Neuronal stem cell (in vitro differentiated cells): ENCODE measurements around the gene NLRC3.
A peak's percentile ranks its signal among the peaks of the same experiment; 100 is the strongest.

Experiments used
- DNase-seq: peaks from one replicate; pipeline ENCODE4 v3.0.0-alpha.2; 2013; ENCODE audit warnings: low spot score
- H2AFZ ChIP-seq: one replicate; pipeline ENCODE4 v1.6.1; 2013; ENCODE audit warnings: mild to moderate bottlenecking, low read length, inconsistent platforms
- H2AK5ac ChIP-seq: 2 replicates; pipeline ENCODE4 v1.6.1; 2013; ENCODE audit warnings: low read depth, mild to moderate bottlenecking, inconsistent platforms, low read length, moderate library complexity, mixed read lengths
- H2BK120ac ChIP-seq: 2 replicates; pipeline ENCODE4 v1.6.1; 2013; ENCODE audit warnings: low read depth, mild to moderate bottlenecking, inconsistent platforms, low read length, moderate library complexity, mixed read lengths
- H2BK12ac ChIP-seq: one replicate; pipeline ENCODE4 v1.6.1; 2013; ENCODE audit warnings: low read length, inconsistent platforms
- H2BK15ac ChIP-seq: 2 replicates; pipeline ENCODE4 v1.6.1; 2013; ENCODE audit warnings: mild to moderate bottlenecking, low read length, inconsistent platforms, mixed read lengths
- H2BK5ac ChIP-seq: one replicate; pipeline ENCODE4 v1.6.1; 2013; ENCODE audit warnings: inconsistent platforms, mild to moderate bottlenecking, low read length, moderate library complexity
- H3K14ac ChIP-seq: one replicate; pipeline ENCODE4 v1.6.1; 2013; ENCODE audit warnings: low read length, inconsistent platforms
- H3K18ac ChIP-seq: 2 replicates; pipeline ENCODE4 v1.6.1; 2013; ENCODE audit warnings: low read length, inconsistent platforms
- H3K23ac ChIP-seq: 2 replicates; pipeline ENCODE4 v1.6.1; 2013; ENCODE audit warnings: low read depth, mild to moderate bottlenecking, mixed read lengths, low read length, inconsistent platforms; ENCODE audit not compliant: poor library complexity
- H3K27ac ChIP-seq: replicated peaks from 3 replicates; pipeline ENCODE4 v1.5.1; 2013; ENCODE audit warnings: low read length, inconsistent platforms
- H3K27me3 ChIP-seq, 3 experiments: 2 replicates each; pipeline ENCODE4 v1.6.1; 2013; ENCODE audit warnings: low read length in 3 of 3, mild to moderate bottlenecking in 2 of 3, inconsistent platforms in 1 of 3, low read depth in 1 of 3, mixed read lengths in 1 of 3, moderate library complexity in 1 of 3; ENCODE audit not compliant: control insufficient read depth in 3 of 3, insufficient read depth in 3 of 3
- H3K36me3 ChIP-seq, 2 donors: replicated peaks in 1 of 2; 2 replicates each; pipeline ENCODE4 v1.6.1; 2013; ENCODE audit warnings: low read length in 2 of 2; ENCODE audit not compliant: control insufficient read depth in 2 of 2, insufficient read depth in 2 of 2
- H3K4ac ChIP-seq: 2 replicates; pipeline ENCODE4 v1.6.1; 2013; ENCODE audit warnings: inconsistent platforms, mild to moderate bottlenecking, low read length, moderate library complexity
- H3K4me1 ChIP-seq, 2 donors: 1 replicate in 1 of 2; 2 replicates in 1 of 2; pipeline ENCODE4 v1.6.1; 2013; ENCODE audit warnings: low read length in 2 of 2, low read depth in 1 of 2; ENCODE audit not compliant: control insufficient read depth in 2 of 2, insufficient read depth in 1 of 2
- H3K4me2 ChIP-seq: one replicate; pipeline ENCODE4 v1.6.1; 2013; ENCODE audit warnings: mild to moderate bottlenecking, low read length, inconsistent platforms; ENCODE audit not compliant: insufficient read depth, poor library complexity, severe bottlenecking
- H3K4me3 ChIP-seq, 2 donors: 2 replicates each; pipeline ENCODE4 v1.5.1; 2013; ENCODE audit warnings: low read length in 2 of 2, mild to moderate bottlenecking in 2 of 2, inconsistent platforms in 1 of 2, moderate library complexity in 1 of 2
- H3K79me1 ChIP-seq: one replicate; pipeline ENCODE4 v1.6.1; 2013; ENCODE audit warnings: low read depth, mild to moderate bottlenecking, inconsistent platforms, low read length, moderate library complexity
- H3K9ac ChIP-seq: one replicate; pipeline ENCODE4 v1.6.1; 2013; ENCODE audit warnings: mild to moderate bottlenecking, low read depth, low read length, inconsistent platforms; ENCODE audit not compliant: poor library complexity
- H3K9me3 ChIP-seq, 2 donors: replicated peaks in 1 of 2; 2 replicates each; pipeline versions ENCODE3 to v1.6.1; 2013; ENCODE audit warnings: low read length in 2 of 2, mild to moderate bottlenecking in 2 of 2, inconsistent platforms in 1 of 2, low read depth in 1 of 2, mixed read lengths in 1 of 2, moderate library complexity in 1 of 2; ENCODE audit not compliant: control insufficient read depth in 2 of 2, insufficient read depth in 1 of 2
- H4K8ac ChIP-seq: one replicate; pipeline ENCODE4 v1.6.1; 2013; ENCODE audit warnings: low read depth, mild to moderate bottlenecking, inconsistent platforms, low read length, moderate library complexity
- H4K91ac ChIP-seq: one replicate; pipeline ENCODE4 v1.6.1; 2013; ENCODE audit warnings: low read length, low read depth, mild to moderate bottlenecking, inconsistent platforms; ENCODE audit not compliant: poor library complexity
- WGBS, 2 donors: extraction: QIAGEN DNeasy Blood & Tissue Kit; methylation state at CpG; one replicate each; pipeline ENCODE4 v1.1.7; 2013; ENCODE audit warnings: missing lambda C conversion rate in 2 of 2, mixed read lengths in 1 of 2; ENCODE audit not compliant: insufficient read length in 2 of 2, insufficient replicate concordance in 1 of 2; ENCODE audit errors: extremely low coverage in 2 of 2; 5-methylcytosine and 5-hydroxymethylcytosine counted together

Gene NLRC3

GRCh38 chr16:3514621-3515020 lies 62.6 kb downstream of the NLRC3 start:
- H3K4me3 ChIP-seq = no peak overlapping the region
- no peaks in the 10 kb centered on the region for H3K27me3 ChIP-seq
- no peak overlapping the region for H3K14ac ChIP-seq
- H2BK5ac ChIP-seq = no peak overlapping the region
- no peak overlapping the region for H4K8ac ChIP-seq
- no peak overlapping the region for H2AFZ ChIP-seq
- peaks cover 34 to 91% of the 10 kb centered on the region in 2 donors for H3K36me3 ChIP-seq
- H2BK12ac ChIP-seq = no peak overlapping the region
- no peak for DNase-seq
- no CpG with 5 or more reads among the region's 4 CpGs for whole genome bisulfite sequencing, 2 donors
- H3K4me1 ChIP-seq = no peaks in the 10 kb centered on the region
- no peak overlapping the region for H3K4me2 ChIP-seq
- no peak overlapping the region for H3K18ac ChIP-seq
- no peak overlapping the region for H3K23ac ChIP-seq
- no peak overlapping the region for H3K9ac ChIP-seq
- H3K27ac ChIP-seq = no peak overlapping the region
- no peak overlapping the region for H2BK120ac ChIP-seq
- H2BK15ac ChIP-seq = no peak overlapping the region
- H3K79me1 ChIP-seq = no peaks in the 10 kb centered on the region
- no peak overlapping the region for H2AK5ac ChIP-seq
- no peak overlapping the region for H4K91ac ChIP-seq
- no peak overlapping the region for H3K4ac ChIP-seq
- no peaks in the 10 kb centered on the region for H3K9me3 ChIP-seq

DNA sequence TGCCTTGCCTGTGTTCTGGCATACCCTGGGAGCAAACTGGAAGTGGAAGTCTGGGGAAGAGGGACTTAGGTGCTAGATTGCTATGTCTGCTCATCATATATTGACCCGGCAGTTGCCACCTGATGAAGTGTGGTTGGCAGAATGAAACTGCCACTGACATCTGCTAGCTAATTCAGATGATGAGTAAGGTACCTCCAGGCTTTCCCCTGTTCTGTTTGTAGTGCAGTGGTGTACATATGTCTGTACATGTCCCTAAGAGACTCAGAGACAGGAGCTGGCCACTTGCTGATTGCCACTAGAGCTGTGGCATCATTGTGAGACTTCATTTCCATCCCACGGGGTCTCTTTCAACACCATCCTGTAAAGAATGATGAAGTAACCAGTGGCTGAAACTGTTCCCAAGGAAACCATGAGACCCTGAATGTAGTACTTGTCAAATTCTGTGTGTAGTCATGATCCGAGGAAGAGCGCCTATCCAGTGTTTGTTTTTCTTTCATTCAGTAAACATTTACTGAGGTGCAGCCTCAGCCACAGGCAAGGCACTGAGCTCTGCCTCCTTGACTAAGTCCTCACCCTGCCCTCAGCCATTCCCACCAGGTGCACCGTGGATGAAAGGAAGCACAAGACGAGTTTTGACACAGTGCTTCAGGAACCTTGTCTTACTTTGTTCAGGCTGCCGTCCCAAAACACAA lies 63.2 kb downstream of the NLRC3 start:
- no peaks in the 10 kb centered on the region for H3K9me3 ChIP-seq
- H2BK15ac ChIP-seq = no peak overlapping the region
- no peak overlapping the region for H2BK120ac ChIP-seq
- no peak overlapping the region for H2AFZ ChIP-seq
- no peak overlapping the region for H3K4me2 ChIP-seq
- H3K9ac ChIP-seq = peak overlapping the region; percentile 51
- no peak overlapping the region for H4K8ac ChIP-seq
- DNase-seq = no peak
- H3K18ac ChIP-seq = no peak overlapping the region
- H3K4me3 ChIP-seq = no peak overlapping the region
- H3K27me3 ChIP-seq = no peaks in the 10 kb centered on the region
- H3K27ac ChIP-seq = no peak overlapping the region
- no peak overlapping the region for H3K4ac ChIP-seq
- H2AK5ac ChIP-seq = no peak overlapping the region
- H3K79me1 ChIP-seq = no peaks in the 10 kb centered on the region
- no peak overlapping the region for H2BK5ac ChIP-seq
- no peak overlapping the region for H3K23ac ChIP-seq
- peaks cover 33 to 91% of the 10 kb centered on the region in 2 donors for H3K36me3 ChIP-seq
- WGBS, 2 donors = no CpG with 5 or more reads among the region's 7 CpGs
- H3K4me1 ChIP-seq = no peaks in the 10 kb centered on the region
- no peak overlapping the region for H2BK12ac ChIP-seq
- H4K91ac ChIP-seq = no peak overlapping the region
- no peak overlapping the region for H3K14ac ChIP-seq

- Histone ChIP-seq H3K9ac (no peak overlapping the region), H3K4me2 (no peak overlapping the region), H3K4me1 (no peaks in the 10 kb centered on the region), H4K8ac (no peak overlapping the region), H2BK15ac (no peak overlapping the region), H3K4ac (no peak overlapping the region), H3K36me3 (peaks cover 32 to 89% of the 10 kb centered on the region in 2 donors), H3K4me3 (no peak overlapping the region), H3K18ac (no peak overlapping the region), H2BK120ac (no peak overlapping the region), H2BK5ac (no peak overlapping the region), H2AFZ (no peak overlapping the region), H3K23ac (no peak overlapping the region), H3K14ac (no peak overlapping the region), H4K91ac (no peak overlapping the region), H3K9me3 (no peaks in the 10 kb centered on the region), H3K79me1 (no peaks in the 10 kb centered on the region), H3K27me3 (no peaks in the 10 kb centered on the region), H2BK12ac (no peak overlapping the region), H3K27ac (no peak overlapping the region), H2AK5ac (no peak overlapping the region)
- no peak for DNase-seq
- no CpG with 5 or more reads among the region's 23 CpGs for WGBS, 2 donors
Observed at GRCh38 chr16:3511286-3512180, 65.7 kb downstream of the NLRC3 start.

GRCh38 chr16:3510416-3510815 lies 66.8 kb downstream of the NLRC3 start:
- Histone ChIP-seq H3K4me1 (no peaks in the 10 kb centered on the region), H3K79me1 (no peaks in the 10 kb centered on the region), H2BK5ac (no peak overlapping the region), H3K36me3 (peaks cover 31 to 88% of the 10 kb centered on the region in 2 donors), H3K9me3 (no peaks in the 10 kb centered on the region), H3K27me3 (no peaks in the 10 kb centered on the region), H4K8ac (no peak overlapping the region), H4K91ac (no peak overlapping the region), H2BK12ac (no peak overlapping the region), H3K4ac (no peak overlapping the region), H2BK120ac (no peak overlapping the region), H2BK15ac (no peak overlapping the region), H3K4me2 (no peak overlapping the region), H3K9ac (no peak overlapping the region), H3K14ac (no peak overlapping the region), H3K4me3 (no peak overlapping the region), H2AFZ (no peak overlapping the region), H3K18ac (no peak overlapping the region), H3K23ac (no peak overlapping the region), H2AK5ac (no peak overlapping the region), H3K27ac (no peak overlapping the region)
- no CpG with 5 or more reads among the region's 10 CpGs for WGBS, 2 donors
- no peak for DNase-seq
